ENCODE measurements around the gene TMEM255B. TPM values are rescaled to one million over a fixed set of nuclear protein-coding genes. Genes with fewer than 3 reads are reported as not detected.
"Not testable (repeated sequence)": the region's sequence is repeated elsewhere in the genome, so short reads cannot be mapped to it uniquely, and the experiment has no call there.

The TMEM255B gene
- total and polyA plus RNA-seq, 9 donors, result 0.60 to 18.6 (median 7.9) TPM

DNA sequence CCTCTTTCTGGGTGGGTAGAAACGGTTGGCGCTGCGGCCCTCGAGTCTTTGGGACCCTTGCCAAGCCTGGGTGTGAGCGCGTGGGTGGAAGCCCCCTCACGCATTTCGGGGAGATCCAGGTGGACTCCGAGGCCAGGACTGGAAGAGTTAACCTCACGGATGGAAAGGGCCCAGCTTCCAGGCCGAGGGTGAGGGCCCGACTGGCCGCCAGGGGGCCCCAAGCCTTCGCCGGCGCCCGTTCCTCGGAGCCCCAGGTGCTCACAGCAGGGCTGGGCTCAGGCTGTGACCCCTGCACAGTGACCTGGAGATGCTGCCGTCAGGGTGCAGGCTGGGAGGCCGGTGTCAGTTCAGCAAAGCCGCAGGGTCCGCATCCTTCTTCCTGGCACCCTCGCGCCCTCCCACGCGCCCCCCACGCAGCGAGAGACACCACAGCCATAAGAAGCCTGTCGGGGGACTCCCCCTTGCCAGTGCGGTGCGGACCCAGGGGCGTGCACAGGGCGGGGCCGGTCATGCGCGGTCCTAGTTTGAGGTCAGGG lies 34.2 kb upstream of the TMEM255B start:
- Histone ChIP-seq H3K27me3 (no peaks in the 10 kb centered on the region), H3K36me3 (no peaks in the 10 kb centered on the region), H3K4me3 (peak overlapping the region; percentile 25), H3K9me3 (no peaks in the 10 kb centered on the region), H3K4me1 (ENCODE audit: insufficient read depth) (peaks cover 2% of the 10 kb centered on the region), H3K27ac (no peak overlapping the region)
- intact Hi-C loops (cut with DNase I), result no loop called here
- DNase-seq, result peak; percentile 29 to 86 (median 76)
- WGBS, 3 donors, result 0 to 1% (median 0%) methylated on average over 28 to 36 of the region's 36 CpGs
- TF ChIP-seq EP300 (IDR thresholded peaks at IDR 0.05), result no peak
- TF ChIP-seq, protein P1, sequence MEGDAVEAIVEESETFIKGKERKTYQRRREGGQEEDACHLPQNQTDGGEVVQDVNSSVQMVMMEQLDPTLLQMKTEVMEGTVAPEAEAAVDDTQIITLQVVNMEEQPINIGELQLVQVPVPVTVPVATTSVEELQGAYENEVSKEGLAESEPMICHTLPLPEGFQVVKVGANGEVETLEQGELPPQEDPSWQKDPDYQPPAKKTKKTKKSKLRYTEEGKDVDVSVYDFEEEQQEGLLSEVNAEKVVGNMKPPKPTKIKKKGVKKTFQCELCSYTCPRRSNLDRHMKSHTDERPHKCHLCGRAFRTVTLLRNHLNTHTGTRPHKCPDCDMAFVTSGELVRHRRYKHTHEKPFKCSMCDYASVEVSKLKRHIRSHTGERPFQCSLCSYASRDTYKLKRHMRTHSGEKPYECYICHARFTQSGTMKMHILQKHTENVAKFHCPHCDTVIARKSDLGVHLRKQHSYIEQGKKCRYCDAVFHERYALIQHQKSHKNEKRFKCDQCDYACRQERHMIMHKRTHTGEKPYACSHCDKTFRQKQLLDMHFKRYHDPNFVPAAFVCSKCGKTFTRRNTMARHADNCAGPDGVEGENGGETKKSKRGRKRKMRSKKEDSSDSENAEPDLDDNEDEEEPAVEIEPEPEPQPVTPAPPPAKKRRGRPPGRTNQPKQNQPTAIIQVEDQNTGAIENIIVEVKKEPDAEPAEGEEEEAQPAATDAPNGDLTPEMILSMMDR (IDR thresholded peaks at IDR 0.05), result peak; percentile 43 to 78 (median 58)

DNA sequence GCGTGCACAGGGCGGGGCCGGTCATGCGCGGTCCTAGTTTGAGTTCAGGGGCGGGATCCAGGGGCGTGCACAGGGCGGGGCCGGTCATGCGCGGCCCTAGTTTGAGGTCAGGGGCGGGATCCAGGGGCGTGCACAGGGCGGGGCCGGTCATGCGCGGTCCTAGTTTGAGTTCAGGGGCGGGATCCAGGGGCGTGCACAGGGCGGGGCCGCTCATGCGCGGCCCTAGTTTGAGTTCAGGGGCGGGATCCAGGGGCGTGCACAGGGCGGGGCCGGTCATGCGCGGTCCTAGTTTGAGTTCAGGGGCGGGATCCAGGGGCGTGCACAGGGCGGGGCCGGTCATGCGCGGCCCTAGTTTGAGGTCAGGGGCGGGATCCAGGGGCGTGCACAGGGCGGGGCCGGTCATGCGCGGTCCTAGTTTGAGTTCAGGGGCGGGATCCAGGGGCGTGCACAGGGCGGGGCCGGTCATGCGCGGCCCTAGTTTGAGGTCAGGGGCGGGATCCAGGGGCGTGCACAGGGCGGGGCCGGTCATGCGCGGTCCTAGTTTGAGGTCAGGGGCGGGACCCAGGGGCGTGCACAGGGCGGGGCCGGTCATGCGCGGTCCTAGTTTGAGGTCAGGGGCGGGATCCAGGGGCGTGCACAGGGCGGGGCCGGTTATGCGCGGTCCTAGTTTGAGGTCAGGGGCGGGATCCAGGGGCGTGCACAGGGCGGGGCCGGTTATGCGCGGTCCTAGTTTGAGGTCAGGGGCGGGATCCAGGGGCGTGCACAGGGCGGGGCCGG lies 33.5 kb upstream of the TMEM255B start:
- H3K9me3 ChIP-seq; H3K4me3 ChIP-seq; H3K36me3 ChIP-seq; intact Hi-C loops (cut with DNase I); H3K4me1 ChIP-seq (ENCODE audit: insufficient read depth); H3K27ac ChIP-seq; H3K27me3 ChIP-seq: not testable (repeated sequence)
- peak in 1 of 5 donors; percentile 61 for DNase-seq
- WGBS, 3 donors, result 0 to 1% methylated on average over 1 to 31 of the region's 75 CpGs; no CpG with 5 or more reads in 1 of the 3 donors

DNA sequence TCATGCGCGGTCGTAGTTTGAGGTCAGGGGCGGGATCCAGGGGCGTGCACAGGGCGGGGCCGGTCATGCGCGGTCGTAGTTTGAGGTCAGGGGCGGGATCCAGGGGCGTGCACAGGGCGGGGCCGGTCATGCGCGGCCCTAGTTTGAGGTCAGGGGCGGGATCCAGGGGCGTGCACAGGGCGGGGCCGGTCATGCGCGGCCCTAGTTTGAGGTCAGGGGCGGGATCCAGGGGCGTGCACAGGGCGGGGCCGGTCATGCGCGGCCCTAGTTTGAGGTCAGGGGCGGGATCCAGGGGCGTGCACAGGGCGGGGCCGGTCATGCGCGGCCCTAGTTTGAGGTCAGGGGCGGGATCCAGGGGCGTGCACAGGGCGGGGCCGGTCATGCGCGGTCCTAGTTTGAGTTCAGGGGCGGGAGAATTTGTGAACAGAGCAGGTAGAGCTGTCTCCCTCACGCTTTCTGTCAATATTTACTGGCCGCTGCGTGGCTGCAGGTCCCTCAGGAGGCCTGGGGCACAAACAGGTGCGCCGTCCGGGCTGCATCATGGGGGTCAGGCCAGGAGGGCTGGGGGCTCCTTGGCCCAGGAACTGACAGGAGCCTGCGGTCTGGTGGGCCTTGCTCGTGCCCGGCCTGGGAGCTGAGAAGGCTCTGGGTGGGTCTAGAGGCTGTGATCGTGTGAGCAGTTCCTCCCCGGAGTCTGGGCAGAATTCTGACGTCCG lies 32.8 kb upstream of the TMEM255B start:
- H3K36me3 ChIP-seq; H3K9me3 ChIP-seq; H3K4me1 ChIP-seq (ENCODE audit: insufficient read depth); H3K27me3 ChIP-seq; H3K4me3 ChIP-seq; intact Hi-C loops (cut with DNase I); H3K27ac ChIP-seq: not testable (repeated sequence)
- DNase-seq, result peak in 1 of 5 donors; percentile 44
- WGBS, 3 donors, result 23 to 63% (median 58%) methylated on average over 14 to 37 of the region's 54 CpGs

DNA sequence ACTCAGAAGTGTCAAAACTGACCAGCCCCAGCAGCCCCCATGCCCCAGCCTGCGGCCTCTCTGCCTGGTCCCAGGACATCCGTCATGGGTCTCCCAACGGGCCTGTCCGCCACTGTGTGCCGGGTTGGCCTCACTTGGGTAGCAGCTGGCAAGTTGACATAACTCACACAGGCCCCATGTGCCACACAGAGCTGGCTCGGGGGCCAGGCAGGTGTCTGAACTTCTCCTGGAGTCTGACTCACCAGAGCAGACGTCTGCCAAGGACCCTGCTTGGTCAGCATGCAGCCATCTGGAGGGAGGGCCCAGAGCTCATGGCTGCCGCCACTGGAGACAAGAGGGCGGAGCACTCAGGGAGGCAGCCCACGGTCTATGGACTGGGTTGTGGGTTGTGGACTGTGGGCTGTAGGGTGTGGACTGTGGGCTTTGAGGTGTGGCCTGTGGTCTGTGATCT lies 32.0 kb upstream of the TMEM255B start:
- intact Hi-C loops (cut with DNase I), result no loop called here
- DNase-seq, result peak in 1 of 5 donors; percentile 36
- H3K4me1 ChIP-seq (ENCODE audit: insufficient read depth), result peaks cover 2% of the 10 kb centered on the region
- no peaks in the 10 kb centered on the region for H3K9me3 ChIP-seq
- no peak overlapping the region for H3K4me3 ChIP-seq
- H3K27me3 ChIP-seq, result no peaks in the 10 kb centered on the region
- TF ChIP-seq EP300 (IDR thresholded peaks at IDR 0.05), result no peak
- TF ChIP-seq, protein P1 (IDR thresholded peaks at IDR 0.05), result no peak
- no peak for TF ChIP-seq POLR2A (IDR thresholded peaks at IDR 0.05)
- H3K36me3 ChIP-seq, result no peaks in the 10 kb centered on the region
- H3K27ac ChIP-seq, result no peak overlapping the region
- WGBS, 3 donors, result 84 to 85% (median 85%) methylated on average over 10 of the region's 10 CpGs

DNA sequence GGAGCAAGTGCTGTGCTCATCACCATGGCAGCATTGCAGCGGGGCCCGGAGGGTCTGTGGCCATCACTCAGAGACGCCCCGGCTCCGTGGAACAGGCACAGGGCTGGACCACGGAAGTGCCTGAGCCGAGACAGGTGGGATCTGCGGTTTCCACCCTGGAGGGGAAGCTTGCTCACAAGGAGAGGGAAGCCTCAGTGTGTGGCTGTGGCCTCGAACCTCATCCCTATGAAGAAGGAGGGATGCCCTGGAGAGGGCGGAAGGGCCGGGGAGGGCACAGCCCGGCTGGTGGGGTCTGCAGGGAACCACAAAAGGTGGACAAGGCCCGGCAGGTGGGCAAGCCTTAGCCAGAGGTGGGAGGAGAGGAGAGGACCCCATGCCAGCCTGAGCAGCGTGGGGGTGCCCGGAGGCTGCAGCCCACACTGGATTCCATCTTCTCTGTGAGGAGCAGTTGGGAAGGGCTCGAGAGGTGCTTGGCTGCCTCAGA lies 30.4 kb upstream of the TMEM255B start:
- H3K36me3 ChIP-seq, result no peaks in the 10 kb centered on the region
- H3K27me3 ChIP-seq, result no peaks in the 10 kb centered on the region
- no peak overlapping the region for H3K4me3 ChIP-seq
- 83 to 86% (median 83%) methylated on average over 16 of the region's 16 CpGs for WGBS, 3 donors
- TF ChIP-seq, protein P1 (IDR thresholded peaks at IDR 0.05), result no peak
- TF ChIP-seq POLR2A (IDR thresholded peaks at IDR 0.05) (no peak), EP300 (IDR thresholded peaks at IDR 0.05) (no peak)
- peaks cover 2% of the 10 kb centered on the region for H3K4me1 ChIP-seq (ENCODE audit: insufficient read depth)
- no peaks in the 10 kb centered on the region for H3K9me3 ChIP-seq
- DNase-seq, result no peak
- intact Hi-C loops (cut with DNase I), result no loop called here
- H3K27ac ChIP-seq, result no peak overlapping the region
